RWPE1 (cell line): ENCODE measurements around the gene THAP8.
A peak's percentile ranks its signal among the peaks of the same experiment; 100 is the strongest.

Experiments used
- CTCF ChIA-PET: fragments of 350-600 bp; sonication (Branson Sonifier 250); formaldehyde crosslinking; extraction: SDS; loops from one replicate; lab custom pipeline; 2021; lab: Yijun Ruan, JAX
- POLR2A ChIA-PET: fragments of 400-600 bp; formaldehyde crosslinking; extraction: SDS; loops from one replicate; lab custom pipeline; 2020; ENCODE audit warnings: antibody characterized with exemption; ENCODE audit not compliant: low non-redundant PET; lab: Yijun Ruan, JAX
- DNase-seq: peaks from one replicate; pipeline ENCODE4 v3.0.0; 2012; ENCODE audit warnings: low spot score
- H3K27ac ChIP-seq: fragments of 450-650 bp; 2 replicates; pipeline ENCODE4 v1.5.1; 2017
- TF ChIP-seq, protein P1 (sequence below): fragments of 450-650 bp; conservative IDR thresholded peaks from 2 replicates; pipeline ENCODE4 v1.5.1; 2017; ENCODE audit warnings: low read depth, mild to moderate bottlenecking

THAP8 gene

DNA sequence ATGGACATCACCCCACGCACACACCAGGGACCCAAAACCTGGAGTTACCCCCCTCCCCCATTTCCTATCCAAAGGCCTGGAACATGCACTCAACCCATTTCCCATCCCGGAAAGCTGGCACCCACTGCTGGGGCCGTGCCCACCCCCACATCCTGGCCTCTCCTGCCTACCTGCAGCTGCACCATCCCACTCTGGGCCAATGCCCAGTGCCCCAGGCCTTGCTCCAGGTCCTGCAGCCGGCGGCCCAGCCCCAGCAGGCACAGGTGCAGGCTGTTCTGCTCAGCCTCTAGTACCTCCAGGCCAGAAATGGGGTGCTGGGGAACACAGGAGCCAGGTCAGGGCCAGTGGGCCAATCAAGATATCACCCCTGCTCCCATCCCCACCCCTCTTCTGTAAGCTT, 47.1 kb downstream of the THAP8 start:
- TF ChIP-seq, protein P1, sequence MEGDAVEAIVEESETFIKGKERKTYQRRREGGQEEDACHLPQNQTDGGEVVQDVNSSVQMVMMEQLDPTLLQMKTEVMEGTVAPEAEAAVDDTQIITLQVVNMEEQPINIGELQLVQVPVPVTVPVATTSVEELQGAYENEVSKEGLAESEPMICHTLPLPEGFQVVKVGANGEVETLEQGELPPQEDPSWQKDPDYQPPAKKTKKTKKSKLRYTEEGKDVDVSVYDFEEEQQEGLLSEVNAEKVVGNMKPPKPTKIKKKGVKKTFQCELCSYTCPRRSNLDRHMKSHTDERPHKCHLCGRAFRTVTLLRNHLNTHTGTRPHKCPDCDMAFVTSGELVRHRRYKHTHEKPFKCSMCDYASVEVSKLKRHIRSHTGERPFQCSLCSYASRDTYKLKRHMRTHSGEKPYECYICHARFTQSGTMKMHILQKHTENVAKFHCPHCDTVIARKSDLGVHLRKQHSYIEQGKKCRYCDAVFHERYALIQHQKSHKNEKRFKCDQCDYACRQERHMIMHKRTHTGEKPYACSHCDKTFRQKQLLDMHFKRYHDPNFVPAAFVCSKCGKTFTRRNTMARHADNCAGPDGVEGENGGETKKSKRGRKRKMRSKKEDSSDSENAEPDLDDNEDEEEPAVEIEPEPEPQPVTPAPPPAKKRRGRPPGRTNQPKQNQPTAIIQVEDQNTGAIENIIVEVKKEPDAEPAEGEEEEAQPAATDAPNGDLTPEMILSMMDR = no peak
- no peak for DNase-seq
- POLR2A ChIA-PET = no interaction called here
- H3K27ac ChIP-seq = 0 out of 2 replicates have a peak overlapping the region, but pooled peaks have one; percentile 5
- CTCF ChIA-PET = no interaction called here

DNA sequence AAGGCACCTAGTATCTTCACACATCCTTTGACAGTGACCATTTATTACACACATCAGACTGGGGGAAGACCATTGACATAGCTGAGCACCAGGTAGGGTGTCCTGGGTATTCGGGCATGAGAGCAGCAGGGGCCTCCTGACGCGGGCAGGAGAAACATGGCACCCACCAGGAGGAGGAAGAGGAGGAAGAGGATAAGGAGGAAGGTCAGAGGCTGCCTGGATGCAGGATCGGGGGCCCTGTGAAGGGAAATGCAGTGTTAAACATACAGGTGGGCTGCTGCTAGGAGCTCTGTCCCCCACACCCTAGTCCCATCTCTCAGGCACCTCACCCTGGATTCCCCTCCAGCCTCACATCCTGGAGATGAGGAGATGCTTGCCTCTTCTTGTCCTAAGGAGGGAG, 50.8 kb downstream of the THAP8 start:
- no peak for DNase-seq
- POLR2A ChIA-PET = no interaction called here
- H3K27ac ChIP-seq = no peak overlapping the region
- TF ChIP-seq, protein P1 = no peak
- CTCF ChIA-PET = interaction anchor here (0.5 kb wide), 1 partner anchor 1366 kb away, joined by 3 read pairs; no protein-coding TSS in a partner anchor

DNA sequence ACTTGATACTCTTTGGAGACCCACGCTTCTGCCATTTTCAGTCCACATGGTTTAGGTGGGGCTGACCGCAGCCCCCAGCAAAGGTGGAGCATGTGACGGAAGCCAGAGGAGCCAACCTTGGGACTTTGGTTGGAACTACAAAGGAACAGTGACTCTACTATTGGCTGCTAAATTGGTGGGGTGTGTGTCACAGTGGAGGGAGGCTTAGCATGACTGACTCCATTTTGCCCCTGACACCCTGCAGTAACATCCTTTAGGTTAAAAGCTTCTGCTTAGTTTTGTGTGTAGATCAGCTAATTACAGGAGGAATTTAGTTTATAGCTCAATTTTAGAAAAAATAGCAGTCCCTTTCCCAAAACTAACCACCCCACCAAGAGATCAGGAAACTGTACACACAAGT, 52.5 kb downstream of the THAP8 start:
- ChIA-PET CTCF (no interaction called here), POLR2A (no interaction called here)
- H3K27ac ChIP-seq = peak overlapping the region; percentile 10; the same call in 1 of the 2 replicates
- no peak for DNase-seq
- TF ChIP-seq, protein P1 = no peak

DNA sequence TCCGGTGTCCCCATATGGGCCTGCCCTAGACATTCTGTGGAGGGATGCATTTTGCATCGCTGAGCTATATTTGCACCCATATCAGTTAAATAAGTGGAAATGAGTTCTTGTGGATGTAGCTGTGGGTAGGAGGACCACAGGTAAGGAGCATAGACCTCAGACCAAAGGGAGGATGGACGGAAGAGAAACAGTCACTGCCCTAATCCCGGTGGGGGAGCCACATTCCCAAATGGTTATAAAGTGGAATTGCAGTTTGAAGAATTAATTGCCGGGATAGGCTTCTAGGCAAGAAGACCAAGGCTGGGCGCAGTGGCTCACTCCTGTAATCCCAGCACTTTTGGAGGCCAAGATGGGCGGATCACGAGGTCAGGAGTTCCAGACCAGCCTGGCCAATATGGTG, 57.3 kb downstream of the THAP8 start:
- no peak for DNase-seq
- TF ChIP-seq, protein P1 = no peak
- ChIA-PET CTCF (interaction anchor here (0.7 to 2.4 kb wide), 3 partner anchors 12 to 55 kb away, joined by 4 to 8 read pairs (median 4); partner anchors contain the start of gene SYNE4), POLR2A (no interaction called here)
- peak overlapping the region; percentile 78 for H3K27ac ChIP-seq

DNA sequence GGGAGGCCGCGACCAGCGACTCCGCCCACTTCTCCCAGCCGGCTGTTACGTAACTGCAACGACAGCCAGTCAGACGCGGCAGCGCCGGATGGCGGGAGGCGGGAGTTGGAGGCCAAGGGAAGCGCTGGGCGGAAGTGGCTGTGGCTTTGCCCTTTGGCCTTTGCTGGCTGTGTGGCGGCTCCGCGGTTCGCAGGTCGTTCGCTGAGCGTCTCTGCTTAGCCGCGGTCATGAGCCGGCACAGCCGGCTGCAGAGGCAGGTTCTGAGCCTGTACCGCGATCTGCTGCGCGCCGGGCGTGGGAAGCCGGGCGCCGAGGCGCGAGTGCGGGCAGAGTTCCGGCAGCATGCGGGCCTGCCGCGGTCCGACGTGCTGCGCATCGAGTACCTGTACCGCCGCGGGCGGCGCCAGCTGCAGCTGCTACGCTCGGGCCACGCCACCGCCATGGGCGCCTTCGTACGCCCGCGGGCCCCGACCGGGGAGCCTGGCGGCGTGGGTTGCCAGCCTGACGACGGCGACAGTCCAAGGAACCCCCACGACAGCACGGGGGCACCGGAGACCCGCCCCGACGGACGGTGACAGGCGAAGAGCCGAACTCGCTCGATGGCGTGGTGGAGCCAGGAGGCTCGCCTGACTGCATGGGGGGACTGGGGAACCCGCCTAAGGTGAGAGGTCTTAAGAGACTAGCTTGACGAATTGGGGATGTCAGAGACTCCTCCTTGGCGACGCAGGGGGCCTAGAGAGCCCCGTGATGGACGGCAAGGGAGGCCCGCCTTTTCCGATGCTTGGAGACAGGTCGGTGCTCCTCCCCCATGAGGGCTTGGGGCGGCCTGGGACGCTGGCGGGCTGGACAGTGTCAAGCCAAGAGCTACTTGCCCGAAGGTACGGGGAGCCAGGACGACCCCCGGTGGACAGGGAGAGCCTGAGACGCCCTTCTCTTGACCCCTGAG, 58.8 kb downstream of the THAP8 start, which contains the start of gene SDHAF1:
Gene SDHAF1, plus strand, starts transcription at position 141 of the 946 bp plus-strand sequence. Its CDS starts 87 bp downstream, at position 228.
- CTCF ChIA-PET = interaction anchor here (1.3 to 2.4 kb wide), 2 partner anchors 14 to 17 kb away, joined by 4 to 8 read pairs; partner anchors contain the start of gene SYNE4
- H3K27ac ChIP-seq = peak within 1 kb of the TSS; percentile 78

More for the DNA sequence above, 58.8 kb downstream of the THAP8 start, which contains the start of gene SDHAF1:
- POLR2A ChIA-PET = interaction anchor here (0.6 kb wide), 1 partner anchor 36 kb away, joined by 3 read pairs; no protein-coding TSS in a partner anchor
- TF ChIP-seq, protein P1 = no peak
- DNase-seq = peak; percentile 96
